OCI-LY1 (cell line): ENCODE results near the gene OR8D1.

Experiments used
- CTCF ChIP-seq: fragments of 200-600 bp; sonication (generic), shearing (Covaris generic); IDR thresholded peaks from 2 replicates; pipeline ENCODE4 v1.5.1; 2017; ENCODE audit warnings: mild to moderate bottlenecking, antibody characterized with exemption, low read length, moderate library complexity, mixed read lengths
- EZH2 ChIP-seq: fragments of 200-600 bp; sonication (generic), shearing (Covaris generic); IDR thresholded peaks from 2 replicates; pipeline ENCODE4 v1.8.0; 2017; ENCODE audit warnings: borderline replicate concordance, mixed run types, mild to moderate bottlenecking, antibody characterized with exemption, low read length, moderate library complexity, mixed read lengths

GRCh38 chr11:124277207-124277606 is 36.5 kb downstream of the OR8D1 start:
- TF ChIP-seq CTCF (no peak), EZH2 (no peak)
